Left ventricle myocardium superior (tissue), 1 donor: ENCODE data around the gene BCL2L11. TPM values are rescaled to one million over a fixed set of nuclear protein-coding genes. Genes with fewer than 3 reads are reported as not detected.
"Not testable (repeated sequence)": the region's sequence is repeated elsewhere in the genome, so short reads cannot be mapped to it uniquely, and the experiment has no call there.

Experiments used
- ATAC-seq: fragments of 200-7000 bp; cut with Tn5 transposase; one replicate; pipeline ENCODE4 v1.9.1; 2020; ENCODE audit warnings: mild to moderate bottlenecking, moderate library complexity
- DNase-seq: peaks from one replicate; pipeline ENCODE4 v3.0.0-alpha.2; 2020
- intact Hi-C: fragments of 100-400 bp; cut with micrococcal nuclease; formaldehyde crosslinking; loops from one replicate; pipeline ENCODE4 v1.11.0; 2022
- long read RNA-seq: library from polyadenylated mRNA; unstranded; transcript quantifications from one replicate; pipeline ENCODE4 v2.0.0, GENCODE V29; 2021
- total RNA-seq: library from RNA; stranded (reverse); fragmentation: NEBNext Ultra II Directional; extraction: Animal tissue kit (Norgen Biotek cat#: 25700); gene quantifications from one replicate; pipeline ENCODE4 v1.2.1, GENCODE V29; 2021
- donor health status: DM: no; HTN: yes; CAD: no; lungs with severe emphysema.

BCL2L11 gene, protein sequence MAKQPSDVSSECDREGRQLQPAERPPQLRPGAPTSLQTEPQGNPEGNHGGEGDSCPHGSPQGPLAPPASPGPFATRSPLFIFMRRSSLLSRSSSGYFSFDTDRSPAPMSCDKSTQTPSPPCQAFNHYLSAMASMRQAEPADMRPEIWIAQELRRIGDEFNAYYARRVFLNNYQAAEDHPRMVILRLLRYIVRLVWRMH
- total RNA-seq: 10.1 TPM
- long read RNA-seq, partial matches to known transcripts: 0 of 4 reads
- long read RNA-seq, other reads (novel, unspliced or antisense): 3 of 4 reads

DNA sequence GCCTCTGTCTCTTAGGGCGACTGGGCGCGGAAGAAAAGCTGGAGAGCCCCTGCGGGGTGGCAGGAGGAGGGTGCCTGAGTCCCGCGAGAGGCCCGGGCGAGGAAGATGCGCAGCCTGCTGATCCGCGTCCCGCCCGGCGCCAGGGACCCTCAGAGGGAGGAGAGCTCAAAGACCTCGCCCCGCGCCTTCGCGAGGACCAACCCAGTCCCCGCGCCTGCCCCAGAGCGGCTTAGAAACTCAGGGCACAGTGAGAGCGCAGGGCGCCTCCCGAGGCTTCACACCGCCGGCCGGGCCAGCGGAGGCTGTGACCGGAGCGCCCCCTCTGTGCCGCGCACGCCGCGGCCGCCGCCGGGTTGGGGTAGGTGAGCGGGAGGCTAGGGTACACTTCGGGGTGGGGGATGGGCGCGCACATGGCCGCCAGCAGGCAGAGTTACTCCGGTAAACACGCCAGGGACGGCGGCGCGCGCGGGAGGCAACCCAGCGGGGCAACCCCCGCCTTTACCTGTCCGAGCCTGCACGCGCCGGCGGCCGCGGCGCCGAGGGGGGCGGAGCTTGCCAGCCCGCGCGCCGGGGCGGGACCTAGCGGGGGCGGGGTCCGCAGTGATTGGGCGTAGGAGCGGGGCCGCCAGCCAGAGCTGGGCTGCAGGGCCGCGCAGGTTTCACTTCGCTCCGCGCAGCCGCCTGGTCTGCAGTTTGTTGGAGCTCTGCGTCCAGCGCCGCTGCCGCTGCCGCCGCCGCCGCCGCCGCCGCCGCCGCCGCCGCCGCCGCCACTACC lies at the start of gene BCL2L11:
BCL2L11 (plus strand) TSS at position 662 of the 775 bp plus-strand sequence. CDS start 2,832 bp downstream, outside the sequence.
- intact Hi-C loops: no loop called here
- ATAC-seq: peak; percentile 79

DNA sequence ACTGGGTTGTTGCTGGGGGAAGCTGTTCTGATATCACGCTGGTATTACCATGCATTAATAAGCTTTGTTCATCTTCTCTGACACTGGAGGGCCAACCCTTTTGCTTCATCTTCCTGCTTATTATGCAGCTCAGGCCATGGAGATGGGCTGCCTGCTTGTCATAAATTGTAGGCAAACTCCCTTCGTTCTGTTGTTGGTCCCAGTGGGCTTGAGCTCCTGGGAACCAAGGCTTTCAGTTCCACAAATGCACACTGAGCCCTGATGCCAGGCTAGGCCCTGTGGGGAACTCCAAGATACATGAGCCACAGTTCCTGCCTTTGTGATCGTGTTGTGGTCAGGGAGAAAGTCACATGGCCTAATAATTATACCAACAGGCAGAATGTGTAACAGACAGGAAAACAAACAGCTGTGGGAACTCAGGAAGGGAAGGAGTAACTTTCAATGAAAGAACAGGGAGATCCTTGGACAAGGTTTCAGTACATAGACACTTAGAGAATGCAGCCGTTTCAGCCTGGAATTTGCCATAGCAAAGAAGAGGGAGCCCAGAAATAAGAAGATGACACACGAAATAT lies 49.0 kb upstream of the BCL2L11 start:
- ATAC-seq (peak; percentile 79), DNase-seq (no peak)
- intact Hi-C loops: no loop called here

More for the DNA sequence above, at the start of gene BCL2L11:
- peak; percentile 97 for DNase-seq

DNA sequence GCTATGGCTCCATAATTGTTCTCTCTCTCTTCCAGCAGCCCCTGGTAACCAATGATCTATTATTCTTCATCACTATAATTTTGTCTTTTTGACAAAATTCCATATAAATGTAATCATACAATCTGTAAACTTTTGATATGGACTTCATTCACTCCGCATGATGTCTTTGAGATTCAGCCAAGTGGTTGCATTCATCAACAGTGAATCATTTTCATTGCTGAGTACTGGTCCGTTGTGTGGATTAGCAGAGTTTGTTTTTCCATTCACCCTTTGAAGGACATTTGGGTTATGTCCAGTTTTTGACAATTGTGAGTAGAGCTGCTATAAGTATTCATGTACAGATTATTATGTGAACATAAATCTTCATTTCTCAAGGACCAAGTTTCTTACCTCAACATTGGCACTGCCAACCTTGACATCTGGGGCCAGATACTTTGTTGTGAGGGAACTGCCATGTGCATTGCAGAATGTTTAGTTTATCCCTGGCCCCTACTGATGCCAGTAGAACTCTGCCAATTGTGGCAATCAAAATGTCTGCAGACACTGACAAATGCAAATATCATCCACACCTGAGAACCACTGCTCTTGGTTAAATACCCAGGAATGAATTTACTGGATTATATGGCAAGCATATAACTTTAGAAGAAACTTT lies 48.4 kb upstream of the BCL2L11 start:
- DNase-seq (no peak), ATAC-seq (peak; percentile 59)
- intact Hi-C loops: no loop called here

GRCh38 chr2:111082659-111083058 lies 38.1 kb upstream of the BCL2L11 start:
- ATAC-seq, intact Hi-C loops, DNase-seq: not testable (repeated sequence)

- ATAC-seq (no peak), DNase-seq (no peak)
- intact Hi-C loops: no loop called here
Observed at GRCh38 chr2:111091811-111092211, 28.9 kb upstream of the BCL2L11 start.

GRCh38 chr2:111094691-111095090 lies 26.0 kb upstream of the BCL2L11 start:
- no peak for DNase-seq
- intact Hi-C loops: no loop called here
- ATAC-seq: no peak

- DNase-seq (no peak), ATAC-seq (no peak)
- intact Hi-C loops: no loop called here
Observed at GRCh38 chr2:111095434-111095833, 25.3 kb upstream of the BCL2L11 start.

GRCh38 chr2:111099402-111099801 lies 21.3 kb upstream of the BCL2L11 start:
- intact Hi-C loops: no loop called here
- ATAC-seq (no peak), DNase-seq (no peak)

GRCh38 chr2:111100087-111100764 lies 20.5 kb upstream of the BCL2L11 start:
- no peak for DNase-seq
- intact Hi-C loops: no loop called here
- no peak for ATAC-seq

- no peak for DNase-seq
- no peak for ATAC-seq
- intact Hi-C loops: no loop called here
Observed at GRCh38 chr2:111100765-111101162, 19.9 kb upstream of the BCL2L11 start.

DNA sequence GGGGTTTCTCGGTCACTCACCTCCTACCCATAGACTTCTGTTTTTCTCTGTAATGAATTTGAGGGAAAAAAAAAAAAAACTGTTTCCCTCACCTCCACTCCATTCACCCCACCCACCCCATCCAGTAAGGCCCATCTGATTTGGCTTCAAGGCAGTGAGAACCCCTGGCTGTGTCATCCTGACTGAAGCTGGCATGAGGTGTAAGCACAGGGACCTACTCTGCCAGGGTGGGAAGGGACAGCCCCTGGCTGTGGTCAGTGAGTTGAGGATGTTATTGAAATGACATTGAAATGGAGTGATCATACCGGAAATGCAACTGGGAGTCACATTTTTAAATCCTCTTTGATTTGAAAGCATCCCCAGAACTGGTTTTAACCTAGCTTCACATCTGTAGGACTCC lies 19.1 kb upstream of the BCL2L11 start:
- intact Hi-C loops: no loop called here
- DNase-seq: no peak

GRCh38 chr2:111102216-111102615 lies 18.5 kb upstream of the BCL2L11 start:
- DNase-seq (no peak), ATAC-seq (no peak)
- intact Hi-C loops: no loop called here

More for the DNA sequence above, 19.1 kb upstream of the BCL2L11 start:
- no peak for ATAC-seq

DNA sequence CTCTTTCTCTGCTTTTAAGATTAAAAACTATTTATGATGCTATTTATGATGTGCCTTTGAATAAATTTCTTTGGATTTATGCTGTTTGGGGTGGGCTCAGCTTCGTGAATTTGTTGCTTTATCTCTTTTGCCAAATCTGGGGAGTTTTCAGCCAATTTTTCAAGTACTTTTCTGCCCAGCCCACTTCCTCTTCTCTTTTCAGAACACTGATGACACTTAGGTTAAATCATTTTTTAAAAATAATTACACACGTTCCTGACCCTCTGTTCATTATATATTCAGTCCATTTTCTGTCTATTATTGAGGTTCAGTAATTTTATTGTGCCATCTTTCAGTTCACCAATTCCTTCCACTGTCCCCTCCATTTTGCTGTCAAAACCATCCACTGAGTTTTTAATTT lies 14.8 kb upstream of the BCL2L11 start:
- intact Hi-C loops: no loop called here
- no peak for DNase-seq
- ATAC-seq: no peak

GRCh38 chr2:111106706-111107105 lies 14.0 kb upstream of the BCL2L11 start:
- intact Hi-C loops: no loop called here
- DNase-seq (no peak), ATAC-seq (no peak)

DNA sequence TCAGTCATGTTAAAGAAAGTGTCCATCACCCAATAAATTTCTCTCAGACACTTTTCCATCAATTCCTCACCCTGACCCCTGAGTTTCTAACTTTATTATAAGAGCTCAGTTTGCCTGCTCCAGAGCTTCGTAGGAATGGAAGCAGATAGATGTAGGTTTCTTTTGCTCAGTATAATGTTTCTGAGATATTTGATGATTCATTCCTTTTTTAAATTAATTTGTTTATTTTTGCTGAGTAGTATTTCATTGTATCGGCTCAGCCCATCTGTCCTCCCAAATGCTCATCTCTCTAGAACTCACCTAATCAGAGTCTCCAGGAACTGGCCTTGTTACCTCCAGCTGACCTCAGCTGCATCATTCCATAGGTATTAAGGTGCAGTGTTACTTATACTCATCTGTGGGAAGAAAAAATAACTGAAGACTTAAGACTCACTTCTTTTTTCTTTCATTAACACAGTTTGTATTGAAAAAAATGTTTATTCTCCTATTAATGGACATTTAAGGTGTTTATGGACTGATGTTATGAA lies 11.9 kb upstream of the BCL2L11 start:
- no peak for ATAC-seq
- no peak for DNase-seq
- intact Hi-C loops: no loop called here

GRCh38 chr2:111111101-111111755 lies 9.5 kb upstream of the BCL2L11 start:
- intact Hi-C loops: no loop called here
- ATAC-seq (no peak), DNase-seq (no peak)

DNA sequence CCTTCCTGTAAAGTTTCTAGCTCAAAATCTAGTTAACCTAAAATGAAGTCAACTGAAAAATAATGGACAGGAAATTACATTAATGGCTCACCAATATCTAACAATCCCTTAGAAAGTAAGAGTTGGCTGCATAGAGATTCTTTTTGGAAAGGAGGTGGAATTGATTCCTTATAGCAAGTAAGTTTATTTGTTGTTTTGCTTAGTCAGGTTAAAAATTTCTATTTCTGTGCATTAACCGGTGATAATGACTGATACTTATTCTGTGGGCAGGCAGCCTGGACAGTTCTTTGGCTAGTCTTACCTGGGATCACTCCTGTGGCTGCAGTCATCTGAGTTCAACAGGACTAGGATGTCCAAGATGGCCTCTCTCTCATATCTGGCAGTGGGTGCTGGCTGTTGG lies 6.9 kb upstream of the BCL2L11 start:
- intact Hi-C loops: no loop called here
- ATAC-seq (no peak), DNase-seq (no peak)

DNA sequence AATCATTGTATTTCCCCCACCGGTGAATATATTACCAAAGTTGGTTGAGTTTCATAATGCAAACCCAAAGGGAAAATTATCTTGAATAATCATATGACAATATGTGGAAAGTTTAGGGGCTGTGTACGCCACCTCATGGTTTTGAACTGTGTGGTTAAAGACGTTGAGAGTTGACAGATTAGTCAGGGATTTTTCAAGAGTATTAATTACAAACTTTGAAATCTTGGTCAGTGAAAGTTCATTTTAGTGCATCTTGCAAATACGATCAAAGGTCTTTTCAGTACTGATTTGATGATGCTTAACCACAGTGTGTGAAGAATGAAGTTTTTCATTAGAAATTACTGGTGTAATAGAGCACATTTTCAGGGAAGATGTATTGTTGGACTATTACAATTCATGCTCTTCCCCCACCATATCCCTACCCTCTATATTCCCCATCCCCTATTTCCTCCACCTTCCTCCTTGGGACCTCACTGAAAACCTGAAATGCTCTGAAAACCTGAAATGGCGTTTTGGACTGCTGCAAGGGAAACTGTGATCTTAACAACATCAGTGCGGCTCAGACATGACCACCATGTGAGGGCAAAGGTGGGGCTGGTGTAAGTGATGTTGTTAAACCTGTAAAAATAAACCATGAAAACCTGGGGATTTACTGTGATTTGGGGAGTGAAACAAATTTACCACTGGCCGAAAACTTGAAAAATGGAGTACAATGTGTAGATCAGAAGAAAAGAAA lies 4.5 kb upstream of the BCL2L11 start:
- ATAC-seq (no peak), DNase-seq (no peak)
- intact Hi-C loops: no loop called here
